HepG2 (cell line): ENCODE data around the gene TIMM44. TPM values are rescaled to one million over a fixed set of nuclear protein-coding genes. Genes with fewer than 3 reads are reported as not detected.
A peak's percentile ranks its signal among the peaks of the same experiment; 100 is the strongest.

Experiments used
- GATA4 ChIP-seq: sonication (generic); IDR thresholded peaks from 2 replicates; pipeline ENCODE4 v1.6.1; 2016; ENCODE audit warnings: antibody characterized with exemption, low read depth, borderline replicate concordance
- MEF2D ChIP-seq: sonication (generic); formaldehyde crosslinking; IDR thresholded peaks from 2 replicates; pipeline ENCODE4 v1.5.1; 2020; ENCODE audit warnings: mild to moderate bottlenecking, missing genetic modification reagents
- MXI1 ChIP-seq: IDR thresholded peaks from 3 replicates; pipeline ENCODE4 v1.6.1; 2012; ENCODE audit warnings: low read depth, low read length, inconsistent platforms, borderline replicate concordance
- MYC ChIP-seq: sonication (generic); formaldehyde crosslinking; IDR thresholded peaks from 2 replicates; pipeline ENCODE4 v1.9.0; 2021; ENCODE audit warnings: missing genetic modification reagents, borderline replicate concordance
- PCBP1 ChIP-seq: fragments of 200-400 bp; formaldehyde crosslinking; IDR thresholded peaks from 2 replicates; pipeline ENCODE4 v1.6.1; 2017; ENCODE audit warnings: mild to moderate bottlenecking, low read depth, low read length, borderline replicate concordance
- PHF20 ChIP-seq: sonication (generic); formaldehyde crosslinking; IDR thresholded peaks from 2 replicates; pipeline ENCODE4 v1.5.0; 2020; ENCODE audit warnings: mild to moderate bottlenecking, missing genetic modification reagents
- PPARG ChIP-seq: conservative IDR thresholded peaks from 2 replicates; pipeline ENCODE4 v1.6.1; 2016; ENCODE audit warnings: missing biosample characterization, missing genetic modification reagents
- SMAD9 ChIP-seq: sonication (generic); formaldehyde crosslinking; IDR thresholded peaks from 2 replicates; pipeline ENCODE4 v1.5.1; 2020; ENCODE audit warnings: mild to moderate bottlenecking, missing genetic modification reagents
- THAP9 ChIP-seq: sonication (generic); formaldehyde crosslinking; IDR thresholded peaks from 2 replicates; pipeline ENCODE4; 2020; ENCODE audit warnings: missing genetic modification reagents, mild to moderate bottlenecking, borderline replicate concordance
- ZBTB25 ChIP-seq: IDR thresholded peaks from 2 replicates; pipeline ENCODE4 v1.6.1; 2018; ENCODE audit warnings: missing genetic modification reagents
- ZEB1 ChIP-seq: IDR thresholded peaks from 2 replicates; pipeline ENCODE4 v1.6.1; 2012; ENCODE audit warnings: mild to moderate bottlenecking, low read depth, inconsistent platforms; ENCODE audit not compliant: insufficient replicate concordance
- ZNF143 ChIP-seq: sonication (generic); formaldehyde crosslinking; IDR thresholded peaks from 2 replicates; pipeline ENCODE4 v1.4.0; 2020; ENCODE audit warnings: missing genetic modification reagents
- ZNF317 ChIP-seq: sonication (generic); formaldehyde crosslinking; IDR thresholded peaks from 2 replicates; pipeline ENCODE4 v1.5.0; 2020; ENCODE audit warnings: mild to moderate bottlenecking, missing genetic modification reagents
- ZNF644 ChIP-seq: IDR thresholded peaks from 2 replicates; pipeline ENCODE4 v1.6.1; 2016; ENCODE audit warnings: low read depth
- ZNF776 ChIP-seq: sonication (generic); formaldehyde crosslinking; IDR thresholded peaks from 2 replicates; pipeline ENCODE4 v1.4.0; 2020; ENCODE audit warnings: mild to moderate bottlenecking, missing genetic modification reagents
- ZSCAN21 ChIP-seq: sonication (generic); formaldehyde crosslinking; IDR thresholded peaks from 2 replicates; pipeline ENCODE4 v1.8.0; 2022; ENCODE audit warnings: mild to moderate bottlenecking, missing genetic modification reagents, moderate library complexity, borderline replicate concordance
- polyA plus RNA-seq, 8 experiments: library from polyadenylated mRNA; depleted of rRNA in 3 of 8; stranded (reverse) in 7 of 8; unstranded in 1 of 8; fragments of >200 nt; fragmentation: Illumina TruSeq in 4 of 8; extraction: Trizol in 4 of 8; gene quantifications; 2 replicates each; pipeline versions ENCODE4 v1.2.1 to v1.2.3, GENCODE V29; 2011 to 2016; ENCODE audit warnings: low read depth in 4 of 8, missing spikeins in 1 of 8, mixed read lengths in 1 of 8; ENCODE audit not compliant: insufficient read depth in 1 of 8
- total RNA-seq, 5 experiments: library from RNA; depleted of rRNA; stranded (reverse); fragments of >200 nt; fragmentation: Illumina TruSeq; extraction: Trizol; gene quantifications; 2 replicates each; pipeline ENCODE4 v1.2.3, GENCODE V29; 2016; ENCODE audit warnings: low read depth in 1 of 5
- TF ChIP-seq, protein P1 (sequence below): sonication (generic); formaldehyde crosslinking; IDR thresholded peaks from 2 replicates; pipeline ENCODE4 v1.5.0; 2020; ENCODE audit warnings: missing genetic modification reagents
- TF ChIP-seq, protein P2 (sequence below): sonication (generic); formaldehyde crosslinking; conservative IDR thresholded peaks from 2 replicates; pipeline ENCODE4 v1.8.0; 2022; ENCODE audit warnings: missing genetic modification reagents
- TF ChIP-seq, protein P3 (sequence below): sonication (generic); formaldehyde crosslinking; IDR thresholded peaks from 2 replicates; pipeline ENCODE4 v1.5.1; 2020; ENCODE audit warnings: missing genetic modification reagents, mild to moderate bottlenecking, borderline replicate concordance

TIMM44 gene
- total and polyA plus RNA-seq, 2 of the 13 experiments (the other 11 are each of a cell fraction or from before 2014, with no cell fraction given): 42.9 to 72.6 TPM

- TF ChIP-seq, protein P1, sequence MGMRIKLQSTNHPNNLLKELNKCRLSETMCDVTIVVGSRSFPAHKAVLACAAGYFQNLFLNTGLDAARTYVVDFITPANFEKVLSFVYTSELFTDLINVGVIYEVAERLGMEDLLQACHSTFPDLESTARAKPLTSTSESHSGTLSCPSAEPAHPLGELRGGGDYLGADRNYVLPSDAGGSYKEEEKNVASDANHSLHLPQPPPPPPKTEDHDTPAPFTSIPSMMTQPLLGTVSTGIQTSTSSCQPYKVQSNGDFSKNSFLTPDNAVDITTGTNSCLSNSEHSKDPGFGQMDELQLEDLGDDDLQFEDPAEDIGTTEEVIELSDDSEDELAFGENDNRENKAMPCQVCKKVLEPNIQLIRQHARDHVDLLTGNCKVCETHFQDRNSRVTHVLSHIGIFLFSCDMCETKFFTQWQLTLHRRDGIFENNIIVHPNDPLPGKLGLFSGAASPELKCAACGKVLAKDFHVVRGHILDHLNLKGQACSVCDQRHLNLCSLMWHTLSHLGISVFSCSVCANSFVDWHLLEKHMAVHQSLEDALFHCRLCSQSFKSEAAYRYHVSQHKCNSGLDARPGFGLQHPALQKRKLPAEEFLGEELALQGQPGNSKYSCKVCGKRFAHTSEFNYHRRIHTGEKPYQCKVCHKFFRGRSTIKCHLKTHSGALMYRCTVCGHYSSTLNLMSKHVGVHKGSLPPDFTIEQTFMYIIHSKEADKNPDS: no peak
- TF ChIP-seq ZSCAN21 (CRISPR knock-in tag) (peak; percentile 24; the same call in 1 of the 2 replicates), THAP9 (CRISPR knock-in tag) (peak; percentile 93; the same call in 1 of the 2 replicates), ZNF644 (0 out of 2 replicates have a peak, but pooled peaks have one; percentile 17), ZNF776 (CRISPR knock-in tag) (0 out of 2 replicates have a peak, but pooled peaks have one; percentile 63), PCBP1 (no peak), ZEB1 (no peak), MXI1 (peak; percentile 97; the same call in 2 of the 3 replicates), SMAD9 (peak; percentile 69; the same call in 1 of the 2 replicates), ZNF143 (no peak; the same call in 1 of the 2 replicates), MYC (peak; percentile 96), PHF20 (peak; percentile 80), ZBTB25 (CRISPR knock-in tag) (peak; percentile 75; the same call in 1 of the 2 replicates), GATA4 (0 out of 2 replicates have a peak, but pooled peaks have one; percentile 39), MEF2D (CRISPR knock-in tag) (peak; percentile 82), ZNF317 (CRISPR knock-in tag) (peak; percentile 80), PPARG (CRISPR knock-in tag) (no peak)
- TF ChIP-seq, protein P2, sequence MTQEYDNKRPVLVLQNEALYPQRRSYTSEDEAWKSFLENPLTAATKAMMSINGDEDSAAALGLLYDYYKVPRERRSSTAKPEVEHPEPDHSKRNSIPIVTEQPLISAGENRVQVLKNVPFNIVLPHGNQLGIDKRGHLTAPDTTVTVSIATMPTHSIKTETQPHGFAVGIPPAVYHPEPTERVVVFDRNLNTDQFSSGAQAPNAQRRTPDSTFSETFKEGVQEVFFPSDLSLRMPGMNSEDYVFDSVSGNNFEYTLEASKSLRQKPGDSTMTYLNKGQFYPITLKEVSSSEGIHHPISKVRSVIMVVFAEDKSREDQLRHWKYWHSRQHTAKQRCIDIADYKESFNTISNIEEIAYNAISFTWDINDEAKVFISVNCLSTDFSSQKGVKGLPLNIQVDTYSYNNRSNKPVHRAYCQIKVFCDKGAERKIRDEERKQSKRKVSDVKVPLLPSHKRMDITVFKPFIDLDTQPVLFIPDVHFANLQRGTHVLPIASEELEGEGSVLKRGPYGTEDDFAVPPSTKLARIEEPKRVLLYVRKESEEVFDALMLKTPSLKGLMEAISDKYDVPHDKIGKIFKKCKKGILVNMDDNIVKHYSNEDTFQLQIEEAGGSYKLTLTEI (CRISPR knock-in tag): no peak
- TF ChIP-seq, protein P3, sequence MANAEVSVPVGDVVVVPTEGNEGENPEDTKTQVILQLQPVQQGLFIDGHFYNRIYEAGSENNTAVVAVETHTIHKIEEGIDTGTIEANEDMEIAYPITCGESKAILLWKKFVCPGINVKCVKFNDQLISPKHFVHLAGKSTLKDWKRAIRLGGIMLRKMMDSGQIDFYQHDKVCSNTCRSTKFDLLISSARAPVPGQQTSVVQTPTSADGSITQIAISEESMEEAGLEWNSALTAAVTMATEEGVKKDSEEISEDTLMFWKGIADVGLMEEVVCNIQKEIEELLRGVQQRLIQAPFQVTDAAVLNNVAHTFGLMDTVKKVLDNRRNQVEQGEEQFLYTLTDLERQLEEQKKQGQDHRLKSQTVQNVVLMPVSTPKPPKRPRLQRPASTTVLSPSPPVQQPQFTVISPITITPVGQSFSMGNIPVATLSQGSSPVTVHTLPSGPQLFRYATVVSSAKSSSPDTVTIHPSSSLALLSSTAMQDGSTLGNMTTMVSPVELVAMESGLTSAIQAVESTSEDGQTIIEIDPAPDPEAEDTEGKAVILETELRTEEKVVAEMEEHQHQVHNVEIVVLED (CRISPR knock-in tag): peak; percentile 86
These were observed at the start of gene TIMM44 (continued) for GRCh38 chr19:7943444-7944176.
